GM12892 (cell line): ENCODE results near the gene UCP2. TPM values are rescaled to one million over a fixed set of nuclear protein-coding genes. Genes with fewer than 3 reads are reported as not detected.

Source experiments
- DNase-seq: peaks from one replicate; pipeline ENCODE4 v3.0.0; 2011; ENCODE audit not compliant: insufficient read length
- FAIRE-seq: peaks from 2 replicates; lab custom pipeline; 2011; peaks lifted over from hg19 to GRCh38; lab: Jason Lieb, UNC
- POLR2A ChIP-seq: IDR thresholded peaks from 2 replicates; pipeline ENCODE4 v1.6.1; 2011; ENCODE audit warnings: low read depth, low read length, control low read depth
- POLR2AphosphoS5 ChIP-seq: IDR thresholded peaks from 2 replicates; pipeline ENCODE4 v1.6.1; 2011; ENCODE audit warnings: low read depth, low read length, control low read depth
- TAF1 ChIP-seq: IDR thresholded peaks from 2 replicates; pipeline ENCODE4 v1.6.1; 2011; ENCODE audit warnings: low read depth, mild to moderate bottlenecking, control low read depth, low read length, borderline replicate concordance
- polyA plus RNA-seq: library from polyadenylated mRNA; unstranded; fragments of >200 nt; gene quantifications from one replicate; pipeline ENCODE4 v1.2.1, GENCODE V29; 2012; ENCODE audit warnings: missing spikeins, inconsistent platforms; ENCODE audit not compliant: missing spikeins

The UCP2 gene
- 83.0 TPM for polyA plus RNA-seq

- TF ChIP-seq POLR2A (peak; percentile 81; the same call in 1 of the 2 replicates), TAF1 (no peak), POLR2AphosphoS5 (peak; percentile 89)
- peak; percentile 50 for FAIRE-seq
- peak; percentile 75 for DNase-seq
Measured at GRCh38 chr11:73982595-73982989, at the start of gene UCP2. UCP2 (minus strand) TSS chr11:73982843; CDS start chr11:73978378, 4,465 bp downstream.

GRCh38 chr11:74030723-74031676 is 48.4 kb upstream of the UCP2 start:
- TF ChIP-seq POLR2AphosphoS5 (no peak), TAF1 (no peak), POLR2A (no peak)
- peak; percentile 65 for FAIRE-seq

GRCh38 chr11:74025467-74026166 is 43.0 kb upstream of the UCP2 start:
- FAIRE-seq (no peak), DNase-seq (no peak)
- TF ChIP-seq POLR2AphosphoS5 (no peak), POLR2A (no peak), TAF1 (no peak)

More at GRCh38 chr11:74030723-74031676, 48.4 kb upstream of the UCP2 start:
- DNase-seq, result no peak

GRCh38 chr11:74024261-74025029 is 41.8 kb upstream of the UCP2 start:
- no peak for DNase-seq
- no peak for TF ChIP-seq POLR2AphosphoS5
- no peak for TF ChIP-seq TAF1
- no peak for TF ChIP-seq POLR2A
- FAIRE-seq, result no peak

GRCh38 chr11:74023276-74023675 is 40.6 kb upstream of the UCP2 start:
- DNase-seq (no peak), FAIRE-seq (no peak)
- TF ChIP-seq POLR2A (no peak), TAF1 (no peak), POLR2AphosphoS5 (no peak)

- DNase-seq (no peak), FAIRE-seq (no peak)
- TF ChIP-seq POLR2A (no peak), TAF1 (no peak), POLR2AphosphoS5 (no peak)
Measured at GRCh38 chr11:74022546-74022945, 39.9 kb upstream of the UCP2 start.

GRCh38 chr11:74021998-74022397 is 39.4 kb upstream of the UCP2 start:
- DNase-seq, result no peak
- TF ChIP-seq POLR2A (no peak), POLR2AphosphoS5 (no peak), TAF1 (no peak)

GRCh38 chr11:74020539-74020938 is 37.9 kb upstream of the UCP2 start:
- DNase-seq (no peak), FAIRE-seq (peak; percentile 33)
- TF ChIP-seq POLR2AphosphoS5, result no peak
- TF ChIP-seq POLR2A, result no peak
- no peak for TF ChIP-seq TAF1

More at GRCh38 chr11:74021998-74022397, 39.4 kb upstream of the UCP2 start:
- no peak for FAIRE-seq

GRCh38 chr11:74019860-74020259 is 37.2 kb upstream of the UCP2 start:
- TF ChIP-seq TAF1, result no peak
- no peak for TF ChIP-seq POLR2AphosphoS5
- no peak for TF ChIP-seq POLR2A
- DNase-seq (no peak), FAIRE-seq (peak; percentile 80)

GRCh38 chr11:74019104-74019738 is 36.6 kb upstream of the UCP2 start:
- FAIRE-seq (no peak), DNase-seq (no peak)
- TF ChIP-seq POLR2A, result no peak
- TF ChIP-seq POLR2AphosphoS5, result no peak
- no peak for TF ChIP-seq TAF1
